PC-9 (cell line): ENCODE data around the gene SPPL2C.

Source experiments
- CTCF ChIP-seq: fragments of 200-600 bp; sonication (generic); conservative IDR thresholded peaks from 2 replicates; pipeline ENCODE4 v1.6.1; 2017; ENCODE audit warnings: mixed run types, antibody characterized with exemption, mild to moderate bottlenecking, moderate library complexity
- EZH2 ChIP-seq: fragments of 200-600 bp; sonication (generic); IDR thresholded peaks from 2 replicates; pipeline ENCODE4 v1.8.0; 2017; ENCODE audit warnings: antibody characterized with exemption, low read depth

DNA sequence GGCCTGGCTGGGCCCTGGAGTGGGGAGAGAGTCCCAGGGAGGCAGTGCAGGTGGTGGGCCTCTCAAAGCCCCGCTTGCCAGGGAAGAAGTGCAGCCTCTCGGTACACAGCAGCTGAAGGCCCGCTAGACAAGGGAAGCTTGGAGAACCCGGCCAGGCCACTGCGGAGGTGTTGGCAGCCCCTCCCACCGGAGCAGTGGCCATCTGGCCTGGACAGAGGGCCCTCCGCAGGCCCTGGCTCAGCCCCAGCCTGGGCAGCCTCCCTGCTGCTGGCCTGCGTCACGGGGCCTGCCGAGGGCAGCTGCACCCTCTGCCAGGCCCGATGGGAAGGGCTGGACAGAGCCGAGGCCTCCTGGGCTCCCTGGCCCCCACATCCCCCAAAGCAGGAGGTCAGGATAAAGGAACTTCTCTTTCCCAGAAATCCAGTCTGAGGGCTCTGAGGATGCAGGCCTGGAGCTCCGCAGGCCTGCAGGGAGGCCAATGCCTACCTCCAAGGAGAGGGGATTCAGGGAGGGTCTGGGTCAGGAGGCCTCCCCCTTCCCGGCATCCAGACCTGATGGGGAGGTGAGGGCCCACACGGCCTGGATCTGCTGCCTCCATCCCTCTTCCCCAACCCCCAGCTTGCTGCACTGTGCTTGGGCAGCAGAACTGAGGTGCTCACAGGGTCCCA, 4.3 kb downstream of the SPPL2C start:
- TF ChIP-seq CTCF (no peak), EZH2 (no peak)
